Stimulated activated CD4-positive, alpha-beta T cell treated with anti-CD3 and anti-CD28 coated beads, Interleukin-1b, Interleukin-23, amount 100 ng/mL, for 48 hours (primary cell): ENCODE results near the gene CFL1.
"Not testable (repeated sequence)": the region's sequence is repeated elsewhere in the genome, so short reads cannot be mapped to it uniquely, and the experiment has no call there.

Source experiments
- DNase-seq: peaks from one replicate; pipeline ENCODE4 v3.0.0-alpha.2; 2020

The CFL1 gene

DNA sequence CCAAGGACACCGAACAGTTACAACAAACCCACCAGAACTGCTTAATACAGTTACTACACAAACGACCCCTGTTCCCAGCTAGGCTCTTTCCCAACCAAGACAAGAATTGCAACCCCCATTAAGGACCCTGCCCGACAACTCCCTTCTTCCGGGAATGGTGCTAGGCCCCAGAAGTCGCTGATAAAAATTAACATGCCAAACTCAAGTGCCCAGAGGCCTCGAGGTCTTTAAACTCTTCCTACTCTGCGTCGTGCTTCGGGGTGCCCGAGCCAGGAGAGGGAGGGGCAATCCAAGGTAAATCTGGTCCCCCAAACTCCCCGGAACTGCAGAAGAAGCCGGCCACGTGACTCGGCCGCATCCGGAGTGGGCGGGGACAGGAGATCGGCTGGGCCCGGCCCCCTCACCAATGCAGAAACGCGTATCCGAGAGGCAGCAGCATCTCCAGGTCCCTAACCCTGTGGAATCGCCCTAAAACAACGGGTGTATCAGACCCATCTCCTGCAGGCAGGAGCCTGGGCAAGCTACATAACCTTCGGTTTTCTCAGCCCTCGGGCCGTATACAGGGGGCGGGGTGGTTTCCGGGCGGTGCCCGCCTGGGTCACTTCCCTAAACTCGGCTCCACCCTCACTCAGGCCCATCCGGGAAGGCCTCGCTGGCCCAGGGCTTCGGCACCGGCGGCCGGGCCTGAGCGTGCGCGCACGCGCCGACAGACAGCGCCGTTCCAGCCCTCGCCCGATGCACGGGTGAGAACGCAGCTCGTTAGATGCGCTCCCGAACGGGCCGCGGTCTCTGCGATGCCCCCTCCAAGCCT is 1.1 kb downstream of the CFL1 start:
- DNase-seq: peak; percentile 82

DNA sequence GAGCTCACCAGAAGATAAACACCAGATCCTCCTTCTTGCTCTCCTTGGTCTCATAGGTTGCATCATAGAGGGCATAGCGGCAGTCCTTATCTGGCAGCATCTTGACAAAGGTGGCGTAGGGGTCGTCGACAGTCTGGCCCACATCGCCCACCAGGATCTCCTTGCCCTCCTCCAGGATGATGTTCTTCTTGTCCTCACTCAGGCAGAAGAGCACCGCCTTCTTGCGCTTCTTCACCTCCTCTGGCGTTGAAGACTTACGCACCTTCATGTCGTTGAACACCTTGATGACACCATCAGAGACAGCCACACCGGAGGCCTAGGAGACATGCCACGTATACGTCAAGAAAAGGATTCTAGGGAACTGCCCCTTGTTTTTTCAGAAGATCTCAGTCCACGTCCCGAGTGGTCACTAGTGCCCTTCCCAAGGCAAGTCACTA is 2.0 kb downstream of the CFL1 start:
- no peak for DNase-seq

DNA sequence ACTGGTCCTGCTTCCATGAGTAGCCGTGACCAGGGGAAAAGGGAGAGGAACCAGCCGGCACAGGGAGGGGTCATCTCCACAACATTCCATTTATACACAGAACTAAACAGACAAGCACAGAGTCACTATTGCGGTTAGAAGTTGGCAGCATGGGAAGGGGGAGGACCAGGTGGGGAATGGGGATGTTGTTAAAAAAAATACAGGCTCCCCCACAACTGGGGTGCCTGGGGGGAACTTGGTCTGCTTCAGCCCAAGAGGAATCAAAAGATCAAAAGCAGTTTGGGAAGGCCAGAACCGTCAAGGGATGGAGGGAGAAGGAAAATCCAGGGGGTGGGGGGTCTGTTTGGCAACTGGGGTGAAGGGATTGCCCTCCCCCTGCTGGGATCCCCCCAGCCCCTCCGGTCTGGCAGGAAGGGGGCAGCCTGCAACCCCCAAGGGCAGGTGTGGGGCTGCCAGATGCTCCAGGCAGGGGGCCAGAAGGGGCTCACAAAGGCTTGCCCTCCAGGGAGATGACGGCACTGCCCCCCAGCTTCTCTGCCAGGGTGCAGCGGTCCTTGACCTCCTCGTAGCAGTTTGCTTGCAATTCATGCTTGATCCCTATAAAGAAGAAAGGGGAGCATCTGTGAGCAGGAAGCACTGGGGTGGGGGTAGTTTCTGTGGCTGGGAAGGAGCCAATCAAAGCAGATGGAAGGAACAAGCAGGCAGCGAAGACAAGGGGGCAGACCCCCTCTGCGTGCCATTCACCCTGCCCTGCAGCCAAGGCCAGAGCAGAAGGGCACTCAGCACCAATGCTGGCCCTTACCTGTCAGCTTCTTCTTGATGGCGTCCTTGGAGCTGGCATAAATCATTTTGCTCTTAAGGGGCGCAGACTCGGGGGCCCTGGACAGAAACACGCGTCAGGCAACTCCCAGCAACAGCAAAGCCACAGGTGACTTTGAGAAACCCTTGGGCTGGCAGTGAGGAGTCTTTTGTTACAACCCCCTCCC is 2.8 kb downstream of the CFL1 start:
- DNase-seq: no peak

DNA sequence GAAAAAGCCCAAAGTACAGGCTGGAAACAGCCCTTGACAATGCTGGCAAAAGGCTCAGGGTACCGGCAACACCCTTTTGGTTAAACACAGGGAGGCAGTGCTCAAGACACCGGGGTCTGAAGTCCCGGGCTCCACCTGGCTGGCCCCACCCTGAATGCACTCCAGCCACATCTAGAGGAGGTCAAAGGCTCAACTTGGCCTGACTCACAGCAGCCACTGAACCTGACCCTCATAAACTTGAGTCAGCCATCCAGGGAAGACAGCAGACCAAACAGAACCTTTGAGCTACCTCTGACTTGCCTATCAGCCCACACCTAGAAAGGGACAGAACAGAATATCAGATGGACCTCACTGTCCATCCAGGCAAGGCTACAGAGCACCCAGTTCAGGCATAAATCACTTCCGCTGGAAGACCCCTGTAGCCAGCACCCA is 3.8 kb downstream of the CFL1 start:
- no peak for DNase-seq

DNA sequence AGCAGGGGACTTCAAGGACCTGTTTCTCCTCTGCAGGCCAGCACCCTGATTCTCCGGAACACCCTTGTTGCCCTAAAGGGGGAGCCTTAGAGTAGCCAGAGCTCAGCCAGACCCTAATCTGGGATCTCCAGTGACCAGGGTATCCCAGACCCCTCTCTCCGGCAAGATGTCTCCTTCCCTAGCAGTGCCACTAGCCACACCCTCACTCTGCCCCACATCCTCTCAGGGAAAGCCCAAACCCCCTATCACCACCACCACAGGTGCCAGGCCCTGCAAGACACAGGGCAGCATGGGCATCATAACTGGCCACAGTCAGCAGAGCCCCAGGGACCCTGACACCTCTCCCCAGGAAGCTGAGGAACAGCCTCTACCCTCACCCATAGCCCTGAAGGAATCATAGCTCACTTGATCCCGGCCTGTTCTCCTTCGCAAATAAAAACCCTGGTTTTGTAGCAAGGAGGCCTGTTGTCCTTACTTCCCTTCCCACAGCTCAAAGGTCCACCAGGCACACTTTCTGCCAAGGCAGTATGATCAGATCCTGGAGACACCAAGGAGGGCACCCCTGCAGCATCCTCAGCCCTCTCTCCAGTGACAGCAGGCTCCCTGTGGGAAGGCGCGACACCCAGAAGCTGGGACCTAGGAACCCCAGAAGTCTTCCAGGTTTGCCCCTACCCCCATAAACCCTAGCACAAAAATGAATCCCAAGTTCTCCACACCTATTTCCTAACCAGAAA is 4.6 kb downstream of the CFL1 start:
- DNase-seq: no peak

DNA sequence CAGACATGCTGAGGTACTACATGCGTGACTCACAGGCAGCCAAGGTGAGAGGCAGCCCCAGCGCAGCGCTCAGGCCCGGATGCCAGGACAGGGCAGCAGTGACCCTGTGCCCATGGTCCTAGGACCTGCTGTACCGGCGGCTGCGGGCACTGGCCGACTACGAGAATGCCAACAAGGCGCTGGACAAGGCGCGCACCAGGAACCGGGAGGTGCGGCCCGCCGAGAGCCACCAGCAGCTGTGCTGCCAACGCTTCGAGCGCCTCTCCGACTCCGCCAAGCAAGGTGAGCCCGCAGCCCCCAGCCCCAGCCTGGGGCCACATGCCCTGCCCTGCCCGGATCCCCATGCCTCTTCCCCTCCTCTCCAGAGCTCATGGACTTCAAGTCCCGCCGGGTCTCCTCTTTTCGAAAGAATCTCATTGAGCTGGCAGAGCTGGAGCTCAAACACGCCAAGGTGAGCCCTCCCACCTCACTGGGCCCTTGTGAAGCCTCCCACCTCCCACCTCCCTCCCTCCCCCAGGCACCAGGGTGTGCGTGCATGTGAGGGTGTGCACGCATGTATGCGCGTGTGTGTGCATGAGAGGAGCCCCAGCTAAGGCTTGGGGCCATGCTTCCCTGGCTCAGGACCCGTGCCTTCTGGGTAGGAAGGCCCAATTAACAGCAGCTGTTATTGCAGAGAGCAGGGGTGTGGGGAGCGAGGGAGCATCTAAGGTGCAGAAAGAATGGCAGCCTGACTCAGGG is 5.3 kb downstream of the CFL1 start:
- DNase-seq: no peak

DNA sequence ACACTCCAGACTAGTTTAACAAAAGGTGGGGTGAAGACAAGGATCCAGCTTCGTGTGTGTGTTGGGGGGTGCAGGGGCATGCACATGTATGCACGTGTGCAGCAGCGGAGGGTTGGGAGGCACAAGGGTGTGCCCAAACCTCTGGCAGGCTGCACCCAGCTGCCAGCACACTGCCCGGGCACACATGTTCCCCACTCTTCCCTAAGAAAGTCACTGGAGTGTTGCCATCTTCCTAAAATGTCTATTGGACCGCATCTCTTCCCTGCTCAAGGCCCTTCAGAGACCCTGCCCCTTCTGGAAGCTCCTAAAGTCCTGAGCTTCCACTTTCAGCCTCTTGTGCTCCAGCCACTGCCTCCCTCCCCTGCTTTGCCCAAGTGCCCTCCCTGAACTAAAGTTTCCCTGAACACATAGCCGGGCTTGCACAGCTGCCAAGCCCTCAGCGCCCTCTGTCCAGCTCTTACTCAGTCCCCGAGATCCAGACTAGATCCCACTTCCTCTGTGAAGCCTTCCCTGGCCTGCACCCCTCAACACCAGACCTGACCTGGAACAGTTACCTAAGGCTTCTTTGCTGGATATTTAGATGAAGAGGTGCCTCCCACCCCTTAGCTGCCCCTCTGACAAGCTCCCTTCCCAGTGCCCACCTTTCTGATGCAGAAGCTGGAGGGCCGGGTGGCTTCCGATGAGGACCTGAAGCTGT is 6.0 kb downstream of the CFL1 start:
- no peak for DNase-seq

DNA sequence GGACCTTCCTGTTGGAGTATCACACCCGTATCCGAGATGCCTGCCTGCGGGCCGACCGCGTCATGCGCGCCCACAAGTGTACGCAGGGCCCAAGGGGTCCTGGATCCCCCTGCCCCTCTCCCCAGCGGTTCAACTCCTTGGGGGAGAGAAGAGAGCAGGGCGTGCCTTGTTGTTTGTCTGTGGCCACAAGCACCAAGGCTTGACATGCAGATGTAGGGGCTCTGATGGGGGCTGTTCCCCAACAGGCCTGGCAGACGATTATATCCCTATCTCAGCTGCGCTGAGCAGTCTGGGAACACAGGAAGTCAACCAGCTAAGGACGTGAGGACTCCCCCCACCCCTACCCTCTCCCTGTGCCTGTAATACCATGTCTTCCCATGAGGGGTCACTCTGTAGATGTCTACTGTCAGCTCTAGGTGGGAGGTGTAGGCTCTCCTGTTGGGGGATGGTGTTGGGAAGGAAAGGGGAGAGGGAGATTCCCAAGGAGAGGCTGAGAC is 6.8 kb downstream of the CFL1 start:
- no peak for DNase-seq

DNA sequence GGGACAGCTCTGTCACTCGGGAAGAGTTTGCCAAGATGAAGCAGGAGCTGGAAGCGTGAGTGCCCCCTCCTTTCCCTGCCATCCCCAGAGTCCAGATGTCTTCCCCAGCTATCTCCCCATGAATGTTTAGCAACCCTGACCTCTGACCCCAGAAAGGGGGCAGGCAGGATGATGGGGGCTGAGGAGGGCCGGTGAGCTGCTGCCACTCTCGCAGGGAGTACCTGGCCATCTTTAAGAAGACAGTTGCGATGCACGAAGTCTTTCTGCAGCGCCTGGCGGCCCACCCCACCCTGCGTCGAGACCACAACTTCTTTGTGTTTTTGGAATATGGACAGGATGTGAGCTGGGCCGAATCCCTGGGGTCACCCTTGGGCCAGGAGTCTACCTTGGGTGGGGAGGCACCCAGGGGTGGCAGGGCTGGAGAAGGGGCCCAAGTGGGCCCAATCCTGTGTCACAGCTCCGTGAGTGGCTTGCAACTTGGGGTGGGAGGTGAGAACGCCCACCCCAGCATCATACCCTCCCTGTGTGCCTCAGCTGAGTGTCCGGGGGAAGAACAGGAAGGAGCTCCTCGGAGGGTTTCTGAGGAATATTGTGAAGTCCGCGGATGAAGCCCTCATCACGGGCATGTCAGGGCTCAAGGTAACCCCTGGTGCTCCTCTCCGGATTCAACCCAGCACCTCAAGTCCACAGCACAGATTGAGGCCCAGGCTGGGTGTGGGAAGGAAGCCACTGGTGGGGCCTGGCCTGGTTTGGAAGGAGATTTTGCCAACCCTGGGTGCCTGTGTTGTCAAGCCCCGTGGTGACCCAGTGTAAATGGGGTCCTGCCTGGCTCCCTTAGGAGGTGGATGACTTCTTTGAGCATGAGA is 7.5 kb downstream of the CFL1 start:
- no peak for DNase-seq

DNA sequence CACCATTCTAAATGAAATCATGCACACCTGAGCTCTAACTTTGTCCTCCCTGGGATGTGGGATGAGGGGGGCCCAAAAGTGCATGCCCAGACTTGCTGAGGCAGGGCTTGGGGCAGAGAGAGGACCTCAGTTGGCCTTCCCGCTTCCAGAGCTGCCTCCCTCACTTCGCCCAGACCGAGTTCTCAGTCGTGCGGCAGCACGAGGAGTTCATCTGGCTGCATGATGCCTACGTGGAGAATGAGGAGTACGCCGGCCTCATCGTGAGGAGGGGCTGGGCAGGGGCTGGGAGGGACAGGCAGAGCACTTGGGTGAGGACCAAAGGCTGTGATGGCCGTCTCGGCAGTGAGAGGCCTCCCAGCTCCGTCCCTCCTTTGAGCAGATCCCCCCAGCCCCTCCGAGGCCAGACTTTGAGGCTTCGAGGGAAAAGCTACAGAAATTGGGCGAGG is 8.2 kb downstream of the CFL1 start:
- no peak for DNase-seq

DNA sequence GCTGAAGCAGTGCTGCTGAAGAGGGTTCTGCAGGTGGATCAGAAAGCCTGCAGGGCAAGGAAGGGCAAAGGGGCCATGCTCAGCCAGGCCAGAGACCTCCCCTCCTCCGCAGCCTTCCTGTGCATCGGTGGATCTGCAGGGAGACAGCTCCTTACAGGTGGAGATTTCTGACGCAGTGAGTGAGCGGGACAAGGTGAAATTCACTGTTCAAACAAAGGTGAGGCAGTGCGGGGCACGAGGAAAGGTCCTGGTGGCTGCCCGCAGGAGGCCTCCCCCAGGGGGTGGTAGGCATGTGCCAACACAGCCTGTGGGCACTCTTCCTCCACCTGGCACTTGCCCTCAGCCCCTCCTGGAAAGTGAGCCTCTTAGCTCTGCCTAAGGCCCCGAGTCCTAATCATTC is 8.6 kb downstream of the CFL1 start:
- DNase-seq: no peak

DNA sequence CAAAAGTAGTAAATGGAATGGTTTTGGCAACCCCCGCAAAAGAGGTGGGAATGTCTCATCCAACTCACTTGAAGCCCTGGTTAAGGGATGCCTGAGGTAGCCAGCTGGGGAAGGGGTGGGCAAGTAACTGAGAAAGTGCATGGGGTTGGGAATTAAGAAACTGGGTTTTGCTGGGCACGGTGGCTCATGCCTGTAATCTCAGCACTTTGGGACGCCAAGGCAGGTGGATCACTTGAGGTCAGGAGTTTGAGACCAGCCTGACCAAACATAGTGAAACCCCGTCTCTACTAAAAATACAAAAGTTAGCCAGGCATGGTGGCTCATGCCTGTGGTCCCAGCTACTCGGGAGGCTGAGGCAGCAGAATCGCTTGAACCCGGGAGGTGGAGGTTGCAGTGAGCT is 9.3 kb downstream of the CFL1 start:
- not testable (repeated sequence) for DNase-seq

DNA sequence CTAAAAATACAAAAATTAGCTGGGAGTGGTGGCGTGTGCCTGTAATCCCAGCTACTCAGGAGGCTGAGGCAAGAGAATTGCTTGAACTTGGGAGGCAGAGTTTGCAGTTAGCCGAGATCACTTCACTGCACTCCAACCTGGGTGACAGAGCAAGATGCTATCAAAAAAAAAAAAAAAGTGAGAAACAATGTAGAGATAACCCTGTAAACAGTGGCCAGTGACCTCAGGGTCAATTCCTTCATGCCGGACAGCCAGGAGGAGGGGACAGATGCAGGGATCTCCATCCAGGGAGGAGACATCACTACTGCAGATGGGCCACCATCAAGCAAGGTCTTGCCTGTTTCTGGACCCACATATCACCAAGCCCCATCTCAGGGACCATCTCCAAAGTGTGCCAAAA is 10.2 kb downstream of the CFL1 start:
- no peak for DNase-seq

DNA sequence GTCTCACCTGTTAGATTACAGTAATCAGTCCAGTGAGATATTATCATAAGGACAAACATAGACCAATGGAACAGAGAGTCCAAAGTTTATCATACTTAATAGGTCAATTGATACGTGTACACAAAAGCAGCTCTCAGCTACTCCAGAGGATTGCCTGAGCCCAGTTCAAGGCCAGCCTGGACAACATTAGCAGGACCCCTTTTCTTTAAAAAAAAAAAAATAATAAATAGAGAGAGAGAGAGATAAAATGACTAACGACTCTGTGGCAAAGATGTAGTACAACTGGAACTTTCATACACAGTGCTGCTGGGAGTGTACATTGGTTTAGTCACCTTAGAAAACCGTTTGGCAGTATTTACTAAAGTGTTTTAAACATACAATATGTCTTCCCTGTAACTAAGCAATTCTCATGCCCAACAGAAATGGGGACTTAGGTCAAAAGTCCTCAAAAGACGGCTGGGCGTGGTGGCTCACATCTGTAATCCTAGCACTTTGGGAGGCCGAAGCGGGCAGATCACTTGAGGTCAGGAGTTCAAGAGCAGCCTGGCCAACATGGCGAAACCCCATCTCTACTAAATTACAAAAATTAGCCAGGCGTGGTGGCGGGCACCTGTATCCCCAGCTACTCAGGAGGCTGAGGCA is 13.6 kb downstream of the CFL1 start:
- no peak for DNase-seq

DNA sequence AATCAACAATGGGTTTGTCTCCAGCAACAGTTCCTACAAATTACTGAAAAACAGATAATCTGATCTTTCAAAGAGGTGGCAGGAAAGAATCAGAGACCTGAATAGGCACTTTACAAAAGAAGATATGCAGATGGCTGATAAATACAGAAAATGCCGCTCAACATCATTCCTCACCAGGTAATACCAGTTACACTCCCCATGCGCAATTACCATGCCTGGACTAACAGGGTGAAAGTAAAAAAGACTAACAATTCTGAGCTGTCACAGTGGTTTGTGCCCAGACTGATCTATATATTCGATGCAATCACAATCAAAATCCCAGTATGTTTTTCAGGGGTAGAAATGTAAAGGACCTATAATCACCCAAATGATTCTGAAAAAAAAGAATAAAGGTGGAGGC is 14.2 kb downstream of the CFL1 start:
- DNase-seq: no peak

DNA sequence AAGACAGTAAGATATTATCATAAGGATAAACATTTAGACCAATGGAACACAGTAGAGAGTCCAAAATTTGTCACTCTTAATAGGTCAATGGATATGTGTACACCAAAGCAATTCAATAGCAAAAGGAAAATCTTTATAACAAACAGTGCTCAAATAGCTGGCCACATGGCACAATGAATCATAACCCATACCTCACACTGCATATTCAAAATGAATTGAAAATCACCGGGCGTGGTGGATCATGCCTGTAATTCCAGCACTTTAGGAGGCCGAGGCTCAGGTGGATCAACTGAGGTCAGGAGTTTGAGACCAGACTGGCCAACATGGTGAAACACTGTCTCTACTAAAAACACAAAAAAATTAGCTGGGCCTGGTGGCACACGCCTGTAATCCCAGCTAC is 15.8 kb downstream of the CFL1 start:
- DNase-seq: no peak

DNA sequence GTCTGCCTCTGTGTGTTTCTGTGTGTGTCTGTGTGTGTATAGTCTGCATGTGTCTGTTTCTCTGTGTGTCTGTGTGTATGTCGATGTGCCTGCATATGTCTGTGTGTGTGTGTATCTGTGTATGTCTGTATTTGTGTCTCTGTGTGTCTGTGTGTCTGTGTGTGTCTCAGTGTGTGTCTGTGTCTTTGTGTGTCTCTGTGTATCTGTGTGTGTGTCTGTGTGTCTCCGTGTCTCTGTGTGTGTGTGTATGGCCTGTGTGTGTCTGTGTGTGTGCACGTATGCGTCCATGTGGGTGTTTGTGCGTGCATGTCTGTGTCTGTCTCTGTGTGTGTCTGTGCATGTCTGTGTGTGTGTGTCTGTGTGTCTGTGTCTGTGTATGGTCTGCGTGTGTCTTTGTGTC is 23.8 kb downstream of the CFL1 start:
- no peak for DNase-seq

DNA sequence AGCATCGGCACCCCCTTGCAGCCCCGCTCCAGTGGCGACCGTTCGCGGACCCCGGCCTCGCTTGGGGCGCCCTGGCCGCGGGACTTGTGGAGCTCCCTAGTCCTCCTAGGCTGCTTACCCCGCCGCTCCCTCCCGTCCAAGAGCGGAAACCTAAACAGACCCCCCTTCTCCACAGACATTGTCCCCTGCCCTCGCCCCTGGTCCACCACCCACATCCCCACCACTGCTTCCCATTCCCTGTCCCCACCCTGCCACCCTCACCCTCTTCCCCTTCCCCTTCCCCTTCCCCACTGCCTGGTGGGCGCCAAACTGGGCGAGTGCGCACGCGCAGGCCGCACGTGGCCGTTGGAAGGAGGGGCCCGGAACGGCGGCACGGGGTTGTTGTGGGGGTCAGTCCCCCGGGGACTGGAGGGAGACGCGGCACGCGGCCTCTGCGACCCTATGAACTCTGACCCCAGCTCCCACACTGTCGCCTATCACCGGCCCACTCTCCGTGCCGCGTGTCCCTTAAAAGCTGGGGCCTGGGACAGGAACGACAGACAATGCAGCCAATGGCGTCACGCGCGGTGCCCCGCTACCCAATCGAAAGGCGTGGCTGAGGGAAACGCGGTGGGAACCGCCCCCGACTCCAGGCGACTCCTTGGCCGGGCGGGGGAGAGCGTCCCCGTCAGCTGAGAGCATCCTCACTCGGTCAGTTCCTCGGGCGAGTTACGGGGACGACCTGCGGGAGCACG is 24.5 kb downstream of the CFL1 start, which contains the start of gene SNX32:
Gene SNX32, plus strand, starts transcription at position 667 of the 734 bp plus-strand sequence. CDS start 103 bp downstream, outside the sequence.
- DNase-seq: peak; percentile 96

DNA sequence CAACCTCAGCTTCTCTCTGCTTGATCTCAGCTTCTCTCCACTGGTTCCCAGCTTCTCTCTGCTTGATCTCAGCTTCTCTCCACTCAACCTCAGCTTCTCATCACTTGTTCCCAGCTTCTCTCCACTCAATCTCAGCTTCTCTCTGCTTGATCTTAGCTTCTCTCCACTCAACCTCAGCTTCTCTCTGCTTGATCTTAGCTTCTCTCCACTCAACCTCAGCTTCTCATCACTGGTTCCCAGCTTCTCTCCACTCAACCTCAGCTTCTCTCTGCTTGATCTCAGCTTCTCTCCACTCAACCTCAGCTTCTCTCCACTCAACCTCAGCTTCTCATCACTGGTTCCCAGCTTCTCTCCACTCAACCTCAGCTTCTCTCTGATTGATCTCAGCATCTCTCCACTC is 25.7 kb downstream of the CFL1 start:
- not testable (repeated sequence) for DNase-seq
